H1 (cell line): ENCODE results near the gene PDE4D.

Experiments used
- CHD2 ChIP-seq: IDR thresholded peaks from 2 replicates; pipeline ENCODE4 v1.6.1; 2012; ENCODE audit warnings: low read length, improper control_type of control experiment
- EZH2 ChIP-seq: fragments of 200-600 bp; sonication (generic); IDR thresholded peaks from 2 replicates; pipeline ENCODE4 v1.7.1; 2012; ENCODE audit warnings: low read depth, mild to moderate bottlenecking, moderate library complexity, low read length, inconsistent platforms; ENCODE audit not compliant: severe bottlenecking
- SP1 ChIP-seq: IDR thresholded peaks from 2 replicates; pipeline ENCODE4 v1.6.1; 2011; ENCODE audit warnings: low read depth, low read length
- YY1 ChIP-seq: IDR thresholded peaks from 2 replicates; pipeline ENCODE4 v1.6.1; 2011; ENCODE audit warnings: low read depth, mild to moderate bottlenecking, low read length
- TF ChIP-seq, protein P1 (sequence below), 3 experiments: IDR thresholded peaks; 1 replicate in 2 of 3; 2 replicates in 1 of 3; pipeline versions ENCODE4 v1.5.1 to v1.6.1; 2011; ENCODE audit warnings: low read length in 3 of 3, mild to moderate bottlenecking in 3 of 3, inconsistent platforms in 2 of 3, low read depth in 1 of 3, moderate library complexity in 1 of 3; ENCODE audit not compliant: insufficient read depth in 1 of 3; ENCODE audit errors: control extremely low read depth in 1 of 3
- TF ChIP-seq, protein P2 (sequence below): IDR thresholded peaks from 2 replicates; pipeline ENCODE4 v1.6.1; 2011; ENCODE audit warnings: low read depth, mild to moderate bottlenecking, low read length; ENCODE audit not compliant: insufficient read depth

- TF ChIP-seq, protein P1, sequence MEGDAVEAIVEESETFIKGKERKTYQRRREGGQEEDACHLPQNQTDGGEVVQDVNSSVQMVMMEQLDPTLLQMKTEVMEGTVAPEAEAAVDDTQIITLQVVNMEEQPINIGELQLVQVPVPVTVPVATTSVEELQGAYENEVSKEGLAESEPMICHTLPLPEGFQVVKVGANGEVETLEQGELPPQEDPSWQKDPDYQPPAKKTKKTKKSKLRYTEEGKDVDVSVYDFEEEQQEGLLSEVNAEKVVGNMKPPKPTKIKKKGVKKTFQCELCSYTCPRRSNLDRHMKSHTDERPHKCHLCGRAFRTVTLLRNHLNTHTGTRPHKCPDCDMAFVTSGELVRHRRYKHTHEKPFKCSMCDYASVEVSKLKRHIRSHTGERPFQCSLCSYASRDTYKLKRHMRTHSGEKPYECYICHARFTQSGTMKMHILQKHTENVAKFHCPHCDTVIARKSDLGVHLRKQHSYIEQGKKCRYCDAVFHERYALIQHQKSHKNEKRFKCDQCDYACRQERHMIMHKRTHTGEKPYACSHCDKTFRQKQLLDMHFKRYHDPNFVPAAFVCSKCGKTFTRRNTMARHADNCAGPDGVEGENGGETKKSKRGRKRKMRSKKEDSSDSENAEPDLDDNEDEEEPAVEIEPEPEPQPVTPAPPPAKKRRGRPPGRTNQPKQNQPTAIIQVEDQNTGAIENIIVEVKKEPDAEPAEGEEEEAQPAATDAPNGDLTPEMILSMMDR (IDR thresholded peaks at IDR 0.05; ENCODE audit: control extremely low read depth in 1 of 3, insufficient read depth in 1 of 3, low read depth in 1 of 3, low read length in 3 of 3) = no peak
- TF ChIP-seq CHD2 = no peak
- no peak for TF ChIP-seq SP1
- TF ChIP-seq YY1 = no peak
- TF ChIP-seq EZH2 = no peak
- TF ChIP-seq, protein P2, sequence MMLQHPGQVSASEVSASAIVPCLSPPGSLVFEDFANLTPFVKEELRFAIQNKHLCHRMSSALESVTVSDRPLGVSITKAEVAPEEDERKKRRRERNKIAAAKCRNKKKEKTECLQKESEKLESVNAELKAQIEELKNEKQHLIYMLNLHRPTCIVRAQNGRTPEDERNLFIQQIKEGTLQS = no peak
Measured at GRCh38 chr5:59051951-59052350, 841.6 kb downstream of the PDE4D start.
